ENCODE results near the gene CCDC61.

Gene CCDC61

GRCh38 chr19:46017874-46018675, 22.8 kb downstream of the CCDC61 start:
- TF ChIP-seq, protein P1, sequence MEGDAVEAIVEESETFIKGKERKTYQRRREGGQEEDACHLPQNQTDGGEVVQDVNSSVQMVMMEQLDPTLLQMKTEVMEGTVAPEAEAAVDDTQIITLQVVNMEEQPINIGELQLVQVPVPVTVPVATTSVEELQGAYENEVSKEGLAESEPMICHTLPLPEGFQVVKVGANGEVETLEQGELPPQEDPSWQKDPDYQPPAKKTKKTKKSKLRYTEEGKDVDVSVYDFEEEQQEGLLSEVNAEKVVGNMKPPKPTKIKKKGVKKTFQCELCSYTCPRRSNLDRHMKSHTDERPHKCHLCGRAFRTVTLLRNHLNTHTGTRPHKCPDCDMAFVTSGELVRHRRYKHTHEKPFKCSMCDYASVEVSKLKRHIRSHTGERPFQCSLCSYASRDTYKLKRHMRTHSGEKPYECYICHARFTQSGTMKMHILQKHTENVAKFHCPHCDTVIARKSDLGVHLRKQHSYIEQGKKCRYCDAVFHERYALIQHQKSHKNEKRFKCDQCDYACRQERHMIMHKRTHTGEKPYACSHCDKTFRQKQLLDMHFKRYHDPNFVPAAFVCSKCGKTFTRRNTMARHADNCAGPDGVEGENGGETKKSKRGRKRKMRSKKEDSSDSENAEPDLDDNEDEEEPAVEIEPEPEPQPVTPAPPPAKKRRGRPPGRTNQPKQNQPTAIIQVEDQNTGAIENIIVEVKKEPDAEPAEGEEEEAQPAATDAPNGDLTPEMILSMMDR (conservative IDR thresholded peaks at IDR 0.05) = no peak
- no peak overlapping the region for H3K27ac ChIP-seq

GRCh38 chr19:46018729-46019251, 23.5 kb downstream of the CCDC61 start:
- H3K27ac ChIP-seq = no peak overlapping the region
- TF ChIP-seq, protein P1 (conservative IDR thresholded peaks at IDR 0.05) = no peak

- no peak overlapping the region for H3K27ac ChIP-seq
- TF ChIP-seq, protein P1 (conservative IDR thresholded peaks at IDR 0.05) = no peak
Observed at GRCh38 chr19:46019270-46019669, 24.0 kb downstream of the CCDC61 start.

GRCh38 chr19:46020819-46021125, 25.5 kb downstream of the CCDC61 start:
- H3K27ac ChIP-seq = no peak overlapping the region
- TF ChIP-seq, protein P1 (conservative IDR thresholded peaks at IDR 0.05) = no peak

- no peak overlapping the region for H3K27ac ChIP-seq
Observed at GRCh38 chr19:46021531-46022041, 26.3 kb downstream of the CCDC61 start.

DNA sequence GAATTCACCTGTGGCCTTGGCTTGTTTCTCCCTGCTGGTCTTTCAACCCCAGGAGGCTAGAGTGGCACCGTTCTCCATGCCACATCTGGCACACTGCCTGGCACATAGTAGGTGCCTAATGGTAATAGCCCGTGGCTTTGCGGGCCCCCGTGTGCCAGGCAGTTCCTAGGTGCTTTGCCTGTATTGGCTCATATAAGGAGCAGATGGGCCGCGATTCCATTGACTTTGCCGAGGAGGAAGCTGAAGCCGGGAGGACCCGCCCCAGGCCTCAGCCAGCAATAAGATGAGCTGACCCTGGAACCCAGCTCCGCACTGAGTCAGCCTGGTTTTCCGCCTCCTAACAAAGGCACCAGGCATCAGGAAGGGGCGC, 26.8 kb downstream of the CCDC61 start:
- TF ChIP-seq, protein P1 (conservative IDR thresholded peaks at IDR 0.05) = no peak
- no peak overlapping the region for H3K27ac ChIP-seq

More at GRCh38 chr19:46021531-46022041, 26.3 kb downstream of the CCDC61 start:
- TF ChIP-seq, protein P1 (conservative IDR thresholded peaks at IDR 0.05) = no peak

DNA sequence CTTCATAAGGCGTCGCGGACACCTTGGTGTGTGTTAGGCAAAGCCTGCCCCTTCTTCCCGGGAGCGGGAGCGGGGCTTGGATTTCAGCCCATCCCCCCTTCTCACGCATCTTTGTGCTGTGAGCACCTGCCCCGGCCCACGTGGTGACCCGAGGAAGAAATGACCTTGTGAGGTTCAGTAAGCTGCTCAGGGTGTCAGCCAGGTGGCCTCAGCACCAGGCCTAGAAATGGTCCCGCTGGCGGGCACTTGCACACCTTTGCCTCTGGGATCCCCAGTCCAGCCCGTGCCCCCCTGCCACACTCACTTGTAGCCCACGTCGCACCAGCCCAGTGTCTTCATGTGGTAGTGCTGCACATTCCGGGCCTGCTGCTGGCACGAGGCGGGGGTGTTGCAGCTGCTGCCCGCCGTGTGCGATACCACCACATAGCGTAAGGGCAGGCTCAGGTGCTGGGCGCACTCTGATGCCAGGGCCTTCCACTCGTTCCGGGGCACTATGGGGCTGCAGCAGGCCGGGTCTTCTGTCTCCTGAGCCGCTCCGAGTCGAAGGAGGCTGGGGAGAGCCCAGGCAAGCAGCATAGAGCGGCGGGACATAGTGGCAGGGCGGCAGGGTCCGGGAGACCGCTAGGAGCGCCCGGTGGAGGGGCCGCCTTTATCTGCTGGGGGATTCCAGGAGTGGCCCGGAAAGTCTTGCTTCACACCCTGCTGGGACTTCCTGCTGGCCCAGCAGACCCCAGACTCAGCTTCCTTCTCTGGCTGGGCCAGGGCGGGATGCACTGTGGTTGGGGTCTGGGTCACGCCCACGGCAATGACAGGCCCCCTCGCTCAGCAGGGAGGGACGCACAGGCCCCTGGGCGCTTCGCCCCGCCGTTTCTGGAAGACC, 27.4 kb downstream of the CCDC61 start, which contains the start of gene PGLYRP1:
PGLYRP1 (minus strand) TSS at position 623 of the 880 bp plus-strand sequence; CDS start at position 591, 32 bp downstream.
- H3K27ac ChIP-seq = no peak within 1 kb of the TSS
- TF ChIP-seq, protein P1 (conservative IDR thresholded peaks at IDR 0.05) = no peak

Data from VCaP (cell line).